GM19372 (cell line): ENCODE measurements around the gene COL18A1.
"Not testable (repeated sequence)": the region's sequence is repeated elsewhere in the genome, so short reads cannot be mapped to it uniquely, and the experiment has no call there.

Experiments
- ATAC-seq: cut with Tn5 transposase; IDR thresholded peaks from one replicate; pipeline ENCODE4 v1.9.1; 2021; ENCODE audit warnings: mild to moderate bottlenecking, low read depth, moderate library complexity; ENCODE audit not compliant: unreplicated experiment

COL18A1 gene

DNA sequence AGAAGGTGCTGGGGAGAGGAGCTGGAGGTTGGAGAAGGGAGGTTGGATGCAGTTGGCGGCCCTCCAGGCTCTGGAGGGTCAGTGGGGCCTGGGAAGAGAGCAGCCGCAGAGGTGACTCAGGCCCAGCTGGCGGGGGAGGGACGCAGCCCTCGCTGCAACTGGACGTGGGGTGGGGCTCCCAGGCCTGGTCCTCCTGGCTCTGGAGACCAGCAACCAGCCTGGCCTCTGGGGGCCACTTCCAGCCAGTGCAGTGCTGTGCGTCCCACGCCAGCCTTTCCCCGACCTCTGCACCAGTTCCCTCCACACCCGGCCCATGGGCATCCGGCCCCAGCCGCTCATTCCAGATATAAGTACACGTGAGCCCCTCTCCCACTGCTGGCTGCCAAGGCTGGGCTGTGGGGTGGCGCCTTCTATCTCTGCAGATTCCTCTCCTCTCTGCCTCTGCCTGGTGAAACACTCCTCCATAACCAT lies 38.0 kb upstream of the COL18A1 start:
- ATAC-seq, result no peak

DNA sequence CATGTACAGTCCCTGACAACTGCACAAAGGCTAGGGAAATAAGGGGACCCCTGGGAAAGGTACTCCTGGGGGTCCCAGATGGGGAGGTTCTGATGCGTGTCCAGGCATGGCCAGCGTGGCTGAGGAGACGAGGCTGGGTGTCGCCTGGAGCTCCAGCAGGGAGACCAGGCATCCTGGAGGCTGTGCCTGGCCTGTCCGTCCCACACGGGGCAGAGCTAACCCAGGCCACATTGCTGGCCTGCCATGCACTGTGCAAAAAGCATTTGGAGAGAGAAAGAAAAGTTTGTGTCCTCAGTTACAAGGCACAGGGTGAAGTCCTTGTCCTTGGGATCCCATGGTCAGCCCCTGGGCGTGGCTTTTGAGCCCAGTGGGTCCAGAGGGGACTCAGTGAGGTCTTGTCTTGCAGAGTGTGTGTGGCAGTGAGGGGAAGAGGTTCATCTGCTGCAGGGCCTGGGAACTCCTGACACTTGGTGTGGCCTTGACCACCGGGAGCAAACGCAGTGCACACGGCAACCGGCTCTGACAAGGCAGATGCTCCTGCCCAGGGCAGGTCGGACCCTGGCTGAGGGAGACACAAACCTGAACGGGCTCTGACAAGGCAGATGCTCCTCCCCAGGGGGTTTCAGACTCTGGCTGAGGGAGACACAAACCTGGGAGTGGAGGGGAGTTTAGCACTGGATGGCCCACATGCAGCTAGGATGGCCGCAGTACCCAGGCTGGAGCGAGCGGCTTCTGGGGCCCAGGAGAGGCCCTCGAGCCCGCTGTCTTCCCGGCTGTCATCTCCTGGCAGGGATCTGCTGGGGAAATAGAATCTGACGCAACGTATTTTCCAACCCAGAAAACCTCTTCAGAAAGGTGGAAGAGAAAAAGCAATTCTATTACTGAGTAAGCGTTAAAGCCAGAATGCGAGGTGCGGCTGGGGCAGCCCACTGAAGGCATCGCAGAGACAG lies 37.3 kb upstream of the COL18A1 start:
- ATAC-seq, result no peak

- ATAC-seq, result not testable (repeated sequence)
These were observed 35.9 kb upstream of the COL18A1 start for GRCh38 chr21:45369018-45369417.

DNA sequence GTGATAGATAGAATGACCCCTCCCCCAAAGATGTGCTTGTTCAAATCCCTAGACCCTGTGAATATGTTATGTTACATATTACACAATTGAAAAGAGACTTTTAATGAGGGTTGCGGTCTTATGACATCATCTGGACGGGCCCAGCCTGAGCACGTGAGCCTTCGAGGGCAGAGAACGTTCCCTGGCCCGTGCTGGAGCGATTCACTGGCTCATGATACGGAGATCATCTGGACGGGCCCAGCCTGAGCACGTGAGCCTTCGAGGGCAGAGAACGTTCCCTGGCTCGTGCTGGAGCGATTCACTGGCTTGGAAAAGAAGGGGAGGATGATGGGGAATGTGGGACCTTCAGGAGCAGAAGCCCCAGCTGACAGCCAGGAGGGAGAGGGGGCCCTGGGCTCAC lies 34.4 kb upstream of the COL18A1 start:
- no peak for ATAC-seq

DNA sequence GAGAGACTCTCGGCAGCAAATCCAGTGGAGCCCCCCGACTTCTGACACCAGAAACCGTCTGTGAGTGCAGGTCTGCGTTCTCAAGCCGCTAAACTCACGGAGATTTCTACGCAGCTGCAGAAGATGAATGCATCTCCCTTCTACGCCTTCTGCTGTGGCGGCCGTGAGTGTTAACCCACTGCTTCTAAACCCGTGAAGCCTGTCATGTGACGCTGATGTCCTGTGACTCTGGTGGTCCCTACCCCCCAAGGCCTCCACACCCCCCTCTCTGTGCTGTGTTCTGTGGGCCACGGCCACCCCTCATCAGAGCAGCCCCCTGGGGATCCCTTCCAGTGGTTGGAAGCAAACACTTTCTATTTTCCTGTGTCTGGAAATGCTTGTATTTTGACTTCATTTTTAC lies 33.9 kb upstream of the COL18A1 start:
- ATAC-seq, result no peak

DNA sequence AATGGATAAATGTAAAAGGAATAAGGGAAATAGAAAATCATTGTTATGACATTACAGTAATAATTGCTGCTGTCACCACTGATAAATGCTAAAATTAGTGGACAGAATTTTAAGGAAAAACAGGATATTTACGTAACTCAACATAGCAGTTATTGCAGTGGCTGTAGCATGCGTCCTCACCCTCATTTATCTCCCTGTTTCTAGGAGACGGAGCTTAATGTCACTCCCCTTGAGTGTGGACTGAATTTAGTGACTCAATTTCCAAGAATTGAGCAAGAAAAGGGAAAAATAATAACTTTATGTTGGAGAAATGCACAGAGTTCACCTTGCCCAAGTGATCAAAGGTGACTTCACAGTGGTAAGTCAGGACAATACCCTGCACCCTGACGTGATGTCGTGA lies 33.3 kb upstream of the COL18A1 start:
- no peak for ATAC-seq

DNA sequence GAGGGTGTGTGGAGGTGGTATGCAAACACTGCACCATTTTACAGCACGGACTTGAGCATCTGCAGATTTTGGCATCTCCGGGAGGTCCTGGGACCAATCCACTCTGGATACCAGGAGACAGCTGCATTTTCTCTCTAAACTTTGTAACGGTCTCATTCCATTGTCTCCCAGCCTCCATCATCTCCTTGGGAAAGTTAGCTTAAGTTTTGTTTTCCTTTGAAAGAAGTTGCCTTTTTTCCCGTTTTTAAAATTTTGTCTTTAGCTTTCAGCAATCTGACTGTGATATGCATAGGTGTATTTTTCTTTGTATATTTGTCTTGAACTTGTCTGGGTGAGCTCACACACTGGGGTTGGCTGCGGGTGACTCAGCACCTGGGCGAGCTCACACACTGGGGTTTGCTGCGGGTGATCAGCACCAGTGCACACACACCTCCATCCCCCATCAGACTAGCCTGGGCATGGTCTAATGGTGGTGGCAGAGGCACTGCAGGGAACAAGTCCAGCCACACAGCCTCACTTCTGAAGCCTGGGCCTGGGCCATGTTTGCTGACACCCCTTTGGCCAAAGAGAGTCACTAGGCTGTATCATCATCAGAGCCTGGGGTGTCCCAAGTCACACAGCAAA lies 32.1 kb upstream of the COL18A1 start:
- no peak for ATAC-seq

- no peak for ATAC-seq
These were observed 30.8 kb upstream of the COL18A1 start for GRCh38 chr21:45373991-45374816.

DNA sequence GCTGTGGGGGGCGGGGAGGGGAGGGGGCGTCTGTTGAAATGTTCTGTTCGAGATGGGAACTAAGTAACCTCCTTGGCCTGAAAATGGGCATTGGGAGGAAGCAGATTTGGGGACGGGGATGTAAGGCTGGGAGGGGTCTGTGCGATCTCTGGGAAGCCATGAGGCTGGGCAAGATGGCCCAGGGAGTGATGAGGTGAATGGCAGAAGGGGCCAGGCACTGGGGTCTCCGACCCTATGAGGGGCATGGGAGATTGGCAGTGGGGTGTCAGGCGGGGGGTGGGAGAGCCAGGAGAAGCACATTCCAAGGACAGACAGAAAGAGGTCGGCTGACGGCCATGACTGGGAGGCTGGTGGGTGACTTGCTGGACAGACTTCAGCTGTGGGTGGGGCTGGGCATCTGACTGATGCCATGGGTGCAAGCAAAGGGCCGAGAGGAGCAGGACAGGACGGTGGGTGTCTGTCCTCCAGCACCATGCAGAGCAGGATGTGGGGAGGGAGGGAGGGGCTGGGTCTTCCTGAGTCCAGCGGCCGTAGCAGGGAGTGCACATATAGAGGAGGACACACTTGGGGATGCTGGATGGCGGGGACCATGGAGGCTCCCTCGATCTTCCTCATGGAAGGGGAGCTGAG lies 30.0 kb upstream of the COL18A1 start:
- no peak for ATAC-seq

DNA sequence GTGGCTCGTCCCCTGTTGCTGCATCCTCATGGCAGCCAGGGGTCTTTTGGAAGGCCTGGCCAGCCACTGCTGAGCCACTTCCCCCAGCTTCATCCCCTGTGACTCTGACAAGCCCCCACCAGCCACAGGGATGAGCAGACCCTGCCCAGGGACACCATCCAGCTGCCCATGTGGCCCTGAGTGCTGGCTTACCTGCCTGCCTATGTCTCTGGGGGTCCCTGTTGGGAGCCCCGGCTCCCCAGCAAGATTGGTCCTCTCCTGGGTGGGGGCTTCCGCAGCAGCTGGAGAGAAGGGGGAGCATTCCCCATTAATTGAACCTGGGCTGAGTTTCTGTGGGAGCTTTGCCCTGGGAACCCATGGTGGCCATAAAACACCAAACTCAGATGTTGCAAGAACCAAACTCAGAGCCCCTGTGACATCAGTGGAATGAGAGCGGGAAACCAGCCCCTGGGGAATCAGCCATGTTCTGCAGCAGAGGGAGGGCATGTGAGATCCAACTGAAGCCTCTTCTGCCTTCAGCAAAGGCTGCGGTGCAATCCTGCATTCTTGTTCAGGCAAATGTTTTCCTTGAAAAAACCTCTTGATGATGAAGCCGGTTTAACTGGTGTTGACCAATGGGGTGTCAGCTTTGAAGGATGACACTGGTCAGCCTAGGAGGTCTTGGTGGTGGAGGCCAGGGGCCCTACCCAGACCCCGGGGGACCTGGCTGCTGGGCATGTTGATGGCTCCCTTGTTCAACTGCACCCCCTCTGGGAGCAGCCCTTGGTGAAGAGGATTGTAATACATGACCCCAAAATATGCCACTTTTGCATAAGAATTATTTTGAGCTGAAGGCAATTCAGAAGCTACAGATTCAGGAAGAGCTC lies 28.3 kb upstream of the COL18A1 start:
- no peak for ATAC-seq

- no peak for ATAC-seq
These were observed 27.6 kb upstream of the COL18A1 start for GRCh38 chr21:45377325-45377709.

DNA sequence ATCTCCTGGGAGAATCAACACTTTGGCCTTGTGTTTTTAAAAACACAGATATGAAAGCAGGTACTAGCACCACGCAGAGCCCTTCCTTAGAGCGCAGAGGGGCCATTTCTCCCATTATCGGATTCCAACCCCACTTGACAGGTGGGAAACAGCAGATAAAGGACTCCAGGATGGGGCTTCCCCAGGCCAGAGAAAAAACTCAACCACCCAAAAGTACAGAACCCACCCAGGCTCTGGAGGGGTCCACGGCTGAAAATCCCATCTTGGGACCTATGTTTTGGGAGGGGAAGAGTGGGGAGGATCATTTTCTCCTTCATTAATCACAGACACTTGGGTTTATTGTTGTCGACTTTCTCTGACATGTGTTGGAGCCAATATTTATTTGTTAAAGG lies 27.1 kb upstream of the COL18A1 start:
- ATAC-seq, result no peak

DNA sequence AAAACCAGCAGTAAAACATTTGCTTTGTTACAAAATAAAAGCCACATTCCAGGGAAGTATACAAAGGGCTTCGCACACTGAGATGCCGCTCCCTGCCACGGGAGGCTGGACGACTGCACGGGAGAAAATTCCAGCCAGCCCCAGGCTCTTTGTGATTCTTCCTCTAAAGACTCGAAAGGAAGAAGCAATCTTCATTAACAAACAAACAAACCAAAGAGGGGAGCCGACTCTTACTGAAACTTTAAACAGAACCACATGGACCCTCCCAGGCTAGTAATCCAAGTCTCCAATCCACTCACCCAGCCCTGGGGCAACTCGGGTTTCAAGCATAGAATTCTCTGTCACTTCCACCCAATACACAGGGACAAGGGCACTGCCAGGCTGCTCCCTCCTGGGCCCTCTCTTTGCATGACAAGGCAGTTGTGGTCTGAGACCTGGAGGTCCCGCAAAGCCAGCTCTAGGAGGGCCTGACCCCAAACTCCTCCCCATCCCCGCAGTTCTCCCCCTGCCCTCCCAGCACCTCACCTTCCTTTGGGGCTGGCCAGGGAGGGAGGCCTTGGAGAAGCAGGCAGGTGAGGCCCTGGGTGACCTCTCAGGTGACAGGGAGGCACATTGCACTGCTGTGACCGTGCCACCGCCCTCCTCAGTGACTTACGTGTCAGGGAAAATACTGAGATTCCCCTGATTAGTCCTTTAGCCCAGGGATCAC lies 26.6 kb upstream of the COL18A1 start:
- no peak for ATAC-seq

DNA sequence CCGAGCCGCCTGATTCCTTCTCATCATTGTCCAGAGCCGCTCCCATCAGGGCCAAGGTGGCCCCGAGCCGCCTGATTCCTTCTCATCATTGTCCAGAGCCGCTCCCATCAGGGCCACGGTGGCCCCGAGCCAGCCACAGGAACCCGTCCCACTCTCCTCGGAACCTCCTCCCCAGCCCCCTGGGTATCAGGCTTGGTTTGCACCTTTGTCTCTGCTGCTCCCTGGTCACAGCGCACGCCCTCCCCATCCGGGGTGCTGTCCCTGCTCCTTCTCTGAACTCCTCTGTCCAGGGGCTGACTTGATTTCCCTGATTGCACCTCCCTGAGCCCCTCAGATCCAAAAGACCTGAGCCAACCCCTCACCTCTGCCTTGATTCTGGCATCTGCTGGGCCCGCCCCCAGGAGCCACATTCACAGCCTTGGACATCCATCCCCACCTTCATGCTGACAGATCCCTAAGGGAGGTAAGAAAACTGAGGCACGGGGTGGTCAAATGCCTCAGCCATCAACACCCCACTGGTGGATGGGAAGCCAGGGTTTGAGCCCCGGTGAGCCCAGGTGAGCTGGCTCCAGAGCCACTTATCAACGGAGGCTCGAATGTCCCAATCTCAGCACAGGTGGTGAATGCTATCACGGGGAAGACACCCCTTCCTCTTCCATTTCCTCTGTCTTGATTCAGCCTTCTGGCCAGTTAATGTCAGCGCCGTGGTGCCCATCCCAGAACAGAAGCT lies 25.6 kb upstream of the COL18A1 start:
- ATAC-seq, result no peak

GRCh38 chr21:45379901-45380330 lies 25.0 kb upstream of the COL18A1 start:
- no peak for ATAC-seq

GRCh38 chr21:45380566-45380965 lies 24.4 kb upstream of the COL18A1 start:
- no peak for ATAC-seq

GRCh38 chr21:45381036-45381787 lies 23.8 kb upstream of the COL18A1 start:
- no peak for ATAC-seq
